ENCODE measurements around the gene HLA-DMA.
"Not testable (repeated sequence)": the region's sequence is repeated elsewhere in the genome, so short reads cannot be mapped to it uniquely, and the experiment has no call there.

HLA-DMA gene

DNA sequence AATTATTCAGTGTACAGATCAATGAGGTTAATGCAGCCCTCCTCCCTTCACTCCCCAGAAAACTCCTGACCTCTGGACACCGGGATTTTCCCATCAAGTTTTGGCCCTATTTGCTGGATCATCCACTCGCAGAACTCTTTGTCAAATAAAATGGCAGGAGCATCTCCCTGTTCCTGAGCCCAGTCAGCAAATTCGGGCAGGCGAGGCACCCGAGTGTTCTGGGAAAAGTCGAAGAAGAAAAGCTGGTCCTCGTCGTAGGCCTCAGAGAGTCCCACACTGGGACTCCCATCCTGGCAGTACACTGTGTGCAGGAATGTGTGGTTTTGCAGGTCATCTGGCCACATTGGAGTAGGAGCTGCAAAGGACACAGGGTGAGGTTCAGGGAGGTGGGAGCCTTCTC, 2.4 kb downstream of the HLA-DMA start:
- no peak for FAIRE-seq

DNA sequence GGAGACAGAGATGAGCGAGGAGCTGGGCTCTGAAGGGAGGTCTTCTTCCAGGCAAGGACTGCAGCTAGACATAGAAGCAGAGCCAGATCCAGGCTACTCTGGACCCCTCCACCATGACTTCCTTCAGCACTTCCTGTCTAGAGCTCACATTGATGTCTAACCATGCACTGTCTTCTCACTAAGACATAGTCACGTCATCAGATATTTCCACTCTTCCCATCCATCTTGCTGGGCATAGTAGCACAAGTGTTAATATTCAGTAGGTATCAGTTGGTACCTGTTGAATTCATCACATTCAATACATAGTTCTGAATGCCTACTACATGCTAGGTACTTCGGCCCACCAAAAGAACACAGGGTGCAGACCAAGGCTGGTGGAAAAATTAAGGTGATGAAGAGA, 2.9 kb downstream of the HLA-DMA start:
- FAIRE-seq: no peak

DNA sequence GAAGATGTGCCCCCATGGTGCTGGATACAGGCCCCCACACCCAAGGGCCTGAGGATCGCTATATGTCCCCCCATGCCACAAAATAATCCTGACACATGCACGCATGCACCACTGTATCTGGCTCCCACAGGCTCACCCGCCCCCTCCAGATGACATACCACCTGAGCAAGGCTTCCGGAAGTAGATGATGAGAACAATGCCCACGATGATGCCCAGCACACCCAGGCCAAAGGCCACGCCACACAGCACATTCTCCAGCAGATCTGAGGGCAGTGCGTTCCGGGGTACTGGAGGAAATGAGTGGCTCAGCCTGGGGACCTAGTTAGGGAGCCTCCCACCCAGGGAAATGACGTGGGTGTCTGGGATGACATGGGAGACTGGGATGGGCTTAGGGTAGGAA, 3.8 kb downstream of the HLA-DMA start:
- no peak for FAIRE-seq

DNA sequence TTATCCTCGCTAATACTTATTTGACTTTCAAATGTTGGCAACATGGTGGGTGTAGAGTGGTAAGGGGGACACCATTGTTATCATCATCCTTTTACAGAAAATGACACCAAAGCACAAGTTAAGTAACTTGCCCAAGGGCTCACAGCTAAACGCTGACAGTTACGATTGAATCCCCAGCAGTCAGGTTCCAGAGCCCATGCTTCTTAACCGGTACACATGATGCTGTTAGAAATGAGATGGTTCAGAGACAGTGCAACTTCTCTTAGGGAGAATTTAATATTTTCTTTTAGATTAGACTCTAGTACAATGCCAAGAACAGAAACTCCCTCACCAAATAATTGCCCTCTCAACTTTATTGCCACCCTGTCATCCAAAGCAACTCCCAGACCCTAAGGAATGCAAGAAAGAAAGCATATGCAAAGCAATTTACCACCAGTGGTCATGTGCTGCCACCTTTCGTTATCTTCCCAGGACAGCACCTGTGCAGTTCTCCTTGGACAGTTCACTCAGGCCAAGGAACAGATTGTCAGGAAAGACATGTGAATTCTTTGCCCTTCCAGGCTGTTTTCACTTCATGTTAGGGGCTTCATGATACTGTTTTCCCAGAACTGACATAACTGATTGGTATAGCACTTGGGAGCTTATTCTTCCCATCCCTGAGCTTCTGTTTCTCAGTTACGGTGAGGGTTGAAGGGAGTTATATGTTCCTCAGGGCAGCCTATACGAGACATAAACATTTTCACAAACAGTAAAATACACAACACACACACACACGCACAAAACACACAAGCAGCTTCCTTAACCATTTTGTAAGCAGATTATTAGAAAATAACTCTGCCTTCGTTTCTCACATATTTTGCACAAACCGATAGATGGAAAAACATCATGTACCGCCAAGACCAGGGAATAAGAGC, 5.1 kb downstream of the HLA-DMA start:
- FAIRE-seq: no peak

DNA sequence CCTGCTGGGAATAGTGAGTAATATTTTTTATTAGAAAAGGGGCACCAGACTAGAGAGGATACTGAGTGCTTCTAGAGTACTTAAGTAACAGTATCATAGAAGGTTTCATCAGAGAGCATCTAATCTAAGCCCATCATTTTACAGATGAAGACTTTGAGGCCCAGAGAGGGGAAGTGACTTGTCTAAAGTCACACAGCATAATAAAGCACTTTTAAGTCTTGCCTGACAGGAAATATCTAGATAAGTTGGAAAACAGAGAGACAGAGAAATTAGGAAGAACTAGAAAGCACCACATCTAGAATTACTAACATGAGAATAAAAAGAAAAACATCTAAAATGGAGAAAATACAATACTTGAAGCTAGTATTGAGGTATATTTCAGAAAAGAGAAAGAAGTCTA, 6.0 kb downstream of the HLA-DMA start:
- FAIRE-seq: no peak

DNA sequence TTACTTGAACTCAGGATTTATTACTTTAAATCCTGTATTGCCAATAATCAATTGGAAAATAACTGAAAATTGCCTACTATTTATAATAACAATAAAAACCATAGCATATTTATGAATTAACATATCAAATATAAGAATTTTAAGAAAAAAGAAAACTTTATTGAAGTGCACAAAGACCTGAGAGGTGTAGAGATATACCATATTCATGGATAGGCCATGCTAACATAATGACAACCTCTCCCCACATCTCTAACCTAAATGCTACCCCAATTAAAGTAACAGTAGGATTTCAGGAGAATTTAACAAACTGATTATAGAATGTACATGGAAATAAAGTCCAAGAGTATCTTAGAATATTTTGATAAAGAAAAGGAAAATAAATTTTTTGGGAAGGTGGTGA, 6.9 kb downstream of the HLA-DMA start:
- no peak for FAIRE-seq

DNA sequence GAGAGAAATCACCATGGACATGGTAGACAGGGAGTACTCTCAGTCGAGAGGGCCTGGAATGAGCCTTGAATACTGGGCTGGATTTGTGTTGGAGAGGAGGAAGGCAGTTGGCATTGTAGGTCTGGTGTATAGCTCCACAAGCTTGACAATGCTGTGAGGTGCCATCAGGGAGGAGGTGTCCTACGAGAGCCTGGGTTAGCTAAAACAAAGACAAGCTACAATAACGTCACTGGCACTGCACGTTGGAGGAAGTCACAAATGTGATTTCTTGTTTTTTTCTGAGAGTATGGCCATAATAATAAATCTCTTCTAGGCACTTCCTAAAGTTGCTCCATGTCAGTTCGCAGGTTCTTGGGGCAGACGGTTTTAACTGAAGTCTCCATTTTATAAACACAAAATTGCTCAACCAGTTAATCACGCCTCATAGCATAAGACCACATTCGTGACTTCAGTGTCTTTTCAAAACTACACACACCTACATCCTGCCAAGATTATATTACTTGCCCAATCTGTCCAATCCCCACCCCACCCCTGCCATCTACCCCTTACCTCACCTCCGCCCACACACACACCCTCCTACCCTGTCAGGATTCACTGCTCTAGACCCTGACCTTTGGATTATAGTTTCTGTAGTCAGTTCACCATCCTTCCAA, 7.7 kb downstream of the HLA-DMA start:
- no peak for FAIRE-seq

DNA sequence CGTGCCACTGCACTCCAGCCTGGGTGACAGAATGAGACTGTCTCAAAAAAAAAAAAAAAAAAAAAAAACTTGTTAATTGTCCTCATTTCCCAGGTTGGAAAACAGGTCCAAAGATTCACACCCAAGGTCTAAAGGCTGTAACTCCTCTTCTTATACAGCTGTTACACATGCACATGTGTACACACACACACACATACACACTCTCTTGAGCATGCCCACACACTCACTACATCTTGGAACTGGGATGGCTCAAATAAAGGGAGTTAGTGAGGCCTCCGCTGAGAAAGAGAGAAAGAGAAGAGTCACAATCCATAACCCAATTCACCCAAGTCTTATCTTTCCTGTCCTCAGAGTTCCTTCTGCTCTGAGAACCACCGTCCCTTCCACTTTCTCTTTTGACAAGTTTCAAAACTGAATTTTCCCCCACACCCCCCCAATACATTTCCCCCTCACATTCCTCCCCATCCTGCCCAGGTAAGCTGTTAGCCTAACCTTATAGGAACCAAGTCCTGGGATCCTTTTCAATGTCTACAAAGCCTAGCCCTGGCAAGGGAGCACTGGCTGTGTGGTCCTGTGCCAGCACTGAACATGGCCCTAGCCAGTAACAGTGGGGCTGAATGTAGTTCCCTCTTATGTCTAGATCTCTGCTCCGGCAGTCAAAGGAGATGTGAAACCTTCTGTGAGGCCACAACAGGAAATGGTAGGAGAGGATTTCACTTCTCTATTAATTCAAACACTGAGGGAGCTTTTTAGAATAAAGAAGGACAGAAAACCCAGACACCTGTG, 8.8 kb downstream of the HLA-DMA start:
- no peak for FAIRE-seq

DNA sequence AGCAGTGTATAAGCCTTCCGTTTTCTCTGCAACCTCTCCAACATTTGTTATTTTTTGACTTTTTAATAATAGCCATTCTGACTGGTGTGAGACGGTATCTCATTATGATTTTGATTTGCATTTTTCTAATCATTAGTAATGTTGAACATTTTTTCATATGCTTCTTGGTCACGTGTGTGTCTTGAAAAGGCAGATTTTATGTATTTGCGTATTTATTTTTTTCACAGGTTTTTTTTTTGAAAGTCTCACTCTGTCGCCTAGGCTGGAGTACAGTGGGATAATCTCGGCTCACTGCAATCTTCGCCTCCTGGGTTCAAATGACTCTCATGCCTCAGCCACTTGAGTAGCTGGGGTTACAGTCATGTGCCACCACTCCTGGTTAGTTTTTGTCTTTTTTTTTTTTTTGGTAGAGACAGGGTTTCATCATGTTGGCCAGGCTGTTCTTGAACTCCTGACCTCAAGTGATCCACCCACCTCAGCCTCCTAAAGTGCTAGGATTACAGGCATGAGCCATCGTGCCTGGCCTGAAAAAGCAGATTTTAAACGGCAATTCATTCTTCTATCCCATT, 10.3 kb downstream of the HLA-DMA start:
- not testable (repeated sequence) for FAIRE-seq

DNA sequence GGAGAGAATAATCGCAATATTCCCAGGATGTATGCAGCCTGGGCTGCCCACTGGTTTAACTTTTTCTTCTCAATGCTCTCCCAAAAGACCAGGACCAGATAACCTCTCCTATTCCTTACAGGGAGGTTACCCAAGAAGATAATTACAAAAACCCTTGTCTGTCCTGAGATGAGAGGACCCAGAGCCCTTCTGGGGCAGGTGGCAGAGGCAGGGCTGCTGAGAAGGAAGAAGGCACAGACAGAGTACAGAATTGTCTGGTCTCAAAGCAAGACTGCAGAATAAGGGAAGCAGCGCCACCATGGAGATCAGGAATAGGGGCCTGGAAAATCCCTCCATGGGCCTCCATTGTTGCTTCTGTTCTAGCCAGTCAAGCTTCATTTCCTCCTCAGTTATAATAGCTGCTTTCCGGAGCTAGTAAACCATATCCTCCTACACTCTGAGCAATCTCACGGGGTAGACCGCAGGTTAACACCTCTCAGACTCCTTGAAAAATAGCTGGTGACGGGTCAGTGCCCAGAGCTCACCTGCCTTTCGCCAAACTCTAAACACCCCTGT, 11.6 kb downstream of the HLA-DMA start:
- no peak for FAIRE-seq

DNA sequence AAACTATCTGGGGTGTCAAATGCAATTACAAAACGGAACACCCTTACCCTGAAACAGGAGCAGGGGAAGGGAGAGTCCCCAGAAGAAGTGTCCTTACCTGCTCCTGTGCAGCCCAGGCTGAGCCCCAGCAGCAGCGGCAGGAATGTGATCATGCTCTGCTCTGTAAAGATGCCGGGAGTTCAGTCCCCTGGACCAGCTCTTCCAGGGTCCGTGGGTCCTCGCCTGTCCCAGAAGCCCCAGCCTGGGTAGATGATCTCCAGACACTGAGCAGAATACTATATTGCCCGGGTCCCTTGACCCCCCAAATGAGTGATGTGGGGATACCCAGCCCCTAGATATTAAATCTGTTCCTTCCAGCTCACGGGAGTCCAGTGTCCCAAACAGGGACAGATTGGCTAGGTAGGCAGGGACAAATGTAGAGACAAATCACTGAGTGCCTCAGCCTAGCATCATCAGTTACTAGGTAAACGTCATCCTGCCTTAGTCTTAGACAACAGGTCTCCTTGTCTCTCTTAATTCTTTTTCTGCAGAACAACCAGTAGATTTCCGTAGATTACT, 12.2 kb downstream of the HLA-DMA start, which contains the start of gene HLA-DMB:
HLA-DMB (minus strand) TSS at position 373 of the 558 bp plus-strand sequence; CDS start at position 152, 221 bp downstream.
- FAIRE-seq: no peak

DNA sequence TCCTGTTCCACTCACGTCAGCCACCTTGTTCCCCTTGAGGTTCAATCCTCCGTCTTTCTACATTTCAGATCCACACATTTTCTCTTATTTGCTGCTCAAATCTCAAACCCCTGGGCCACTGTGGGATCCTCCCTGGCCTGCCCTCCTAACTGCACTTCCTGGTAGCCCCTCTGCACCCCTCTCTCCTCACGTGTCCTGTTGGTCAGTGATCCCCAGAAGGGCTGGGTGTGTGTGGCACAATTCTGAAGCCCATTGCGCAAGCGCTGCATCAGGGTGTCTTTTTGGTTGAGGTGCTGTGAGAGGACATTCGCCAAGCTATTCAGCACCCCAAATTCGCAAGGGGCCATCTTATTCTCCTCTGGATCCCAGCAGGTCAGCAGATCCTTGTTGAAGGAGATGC, 14.4 kb downstream of the HLA-DMA start:
- FAIRE-seq: no peak

DNA sequence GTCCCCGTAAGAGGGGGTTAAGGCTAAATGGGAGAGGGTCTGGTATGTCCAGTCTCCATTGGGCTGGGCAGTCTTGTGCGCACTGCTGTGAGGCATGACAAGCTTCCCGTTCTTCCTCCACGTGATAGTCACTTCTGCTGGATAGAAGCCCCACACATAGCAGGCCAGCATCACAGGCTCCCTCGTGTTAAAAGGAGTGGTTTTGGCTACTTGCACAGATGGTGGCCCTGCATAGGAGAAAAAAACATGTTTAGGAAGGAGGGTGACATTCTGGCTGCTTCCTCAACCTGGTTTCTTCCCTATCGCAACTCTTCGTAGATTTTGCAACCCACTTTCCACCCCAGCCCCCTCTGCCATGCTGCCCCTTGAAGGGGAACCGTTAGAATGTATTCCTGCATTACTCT, 15.7 kb downstream of the HLA-DMA start:
- no peak for FAIRE-seq

DNA sequence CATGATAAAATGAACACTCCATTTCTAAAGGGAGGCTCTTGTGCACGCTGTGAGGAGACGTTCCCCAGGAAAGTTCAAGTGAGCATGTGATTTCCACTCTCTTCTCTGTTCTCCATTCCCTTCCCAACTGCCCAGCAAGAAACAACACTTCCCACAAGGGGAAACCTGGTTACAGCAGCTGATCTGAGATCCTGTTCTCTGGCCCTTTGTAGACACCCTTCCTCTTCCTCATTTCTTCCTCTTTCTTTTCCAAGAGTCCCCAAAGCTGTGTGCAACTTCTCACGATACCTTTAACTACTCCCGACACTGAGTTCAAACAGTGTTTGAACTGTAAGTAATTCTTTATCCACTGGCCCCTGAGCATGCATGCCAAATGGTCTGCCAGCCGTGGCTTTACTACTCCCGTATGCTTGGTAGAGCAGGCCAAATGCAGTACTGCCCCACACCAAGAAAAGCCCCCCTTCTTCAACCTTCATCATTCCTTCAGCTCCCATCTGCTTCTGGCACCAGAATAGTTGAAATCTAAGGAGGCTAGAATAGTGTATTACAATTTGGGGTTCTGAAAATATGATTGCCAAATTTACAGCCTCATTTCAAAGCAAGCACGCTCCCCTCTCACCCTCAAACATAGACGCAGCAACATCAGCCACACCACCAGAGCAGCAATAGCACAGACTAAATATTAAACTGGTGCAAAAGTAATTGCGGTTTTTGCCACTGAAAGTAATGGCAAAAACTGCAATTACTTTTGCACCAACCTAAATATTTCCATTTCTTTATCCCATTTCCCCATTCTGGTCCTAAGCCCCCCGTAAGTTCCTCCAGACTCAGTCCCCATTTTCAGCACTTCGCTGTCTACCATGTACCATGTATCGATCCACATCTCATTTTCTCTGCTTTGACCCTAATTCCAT, 16.4 kb downstream of the HLA-DMA start:
- FAIRE-seq: no peak

DNA sequence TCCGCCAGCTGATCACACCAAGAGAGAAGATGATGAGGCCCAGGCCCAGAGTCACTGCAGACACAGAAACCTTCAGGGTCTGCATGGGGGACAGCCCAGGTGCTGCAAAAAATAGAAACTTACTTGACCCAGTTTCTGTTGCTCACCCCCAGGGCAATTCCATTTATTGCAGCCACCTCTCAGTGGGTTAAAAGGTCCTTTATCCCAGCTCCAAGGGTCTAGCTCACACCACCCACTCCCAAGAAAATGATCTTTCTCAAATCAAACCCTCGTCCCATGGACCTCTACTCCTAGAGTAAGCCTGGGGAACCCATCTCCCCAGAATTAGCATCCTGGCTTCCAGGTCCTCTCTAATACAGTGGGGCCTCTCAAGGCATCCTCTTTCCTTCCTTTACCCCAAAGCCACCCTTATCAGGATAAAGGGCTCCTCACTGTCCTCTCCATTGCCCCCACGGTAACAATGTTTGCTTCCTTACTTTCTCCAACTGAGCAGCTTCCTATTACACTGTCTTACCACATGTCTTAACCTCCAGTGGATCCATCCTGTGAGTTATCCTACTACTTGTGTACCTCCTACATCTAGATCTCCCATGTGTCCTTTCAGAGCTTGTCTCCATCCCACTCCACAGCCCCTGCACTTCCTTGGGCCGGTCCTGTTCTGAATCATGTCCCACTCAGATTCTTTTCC, 17.2 kb downstream of the HLA-DMA start:
- no peak for FAIRE-seq

DNA sequence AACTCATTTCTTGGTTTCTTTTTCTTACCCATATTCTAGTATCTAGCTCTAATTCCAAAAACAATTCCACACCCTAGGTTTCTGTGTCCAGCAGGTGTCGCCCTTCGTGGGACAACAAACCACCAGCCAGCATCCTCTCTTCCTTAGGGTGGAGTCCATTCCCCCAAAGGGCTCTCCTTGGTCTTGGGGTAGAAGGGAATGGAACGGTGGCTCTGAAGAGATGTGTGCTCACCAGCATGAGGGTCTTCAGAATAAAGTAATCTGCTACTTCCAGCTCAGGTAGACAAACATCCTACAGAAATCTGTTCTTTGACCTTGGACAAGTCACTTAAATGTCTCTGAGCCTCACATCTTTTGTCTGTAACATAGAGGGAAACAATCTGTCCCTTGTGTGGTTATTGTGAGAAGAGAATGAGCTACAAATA, 19.2 kb downstream of the HLA-DMA start:
- FAIRE-seq: peak; percentile 48

DNA sequence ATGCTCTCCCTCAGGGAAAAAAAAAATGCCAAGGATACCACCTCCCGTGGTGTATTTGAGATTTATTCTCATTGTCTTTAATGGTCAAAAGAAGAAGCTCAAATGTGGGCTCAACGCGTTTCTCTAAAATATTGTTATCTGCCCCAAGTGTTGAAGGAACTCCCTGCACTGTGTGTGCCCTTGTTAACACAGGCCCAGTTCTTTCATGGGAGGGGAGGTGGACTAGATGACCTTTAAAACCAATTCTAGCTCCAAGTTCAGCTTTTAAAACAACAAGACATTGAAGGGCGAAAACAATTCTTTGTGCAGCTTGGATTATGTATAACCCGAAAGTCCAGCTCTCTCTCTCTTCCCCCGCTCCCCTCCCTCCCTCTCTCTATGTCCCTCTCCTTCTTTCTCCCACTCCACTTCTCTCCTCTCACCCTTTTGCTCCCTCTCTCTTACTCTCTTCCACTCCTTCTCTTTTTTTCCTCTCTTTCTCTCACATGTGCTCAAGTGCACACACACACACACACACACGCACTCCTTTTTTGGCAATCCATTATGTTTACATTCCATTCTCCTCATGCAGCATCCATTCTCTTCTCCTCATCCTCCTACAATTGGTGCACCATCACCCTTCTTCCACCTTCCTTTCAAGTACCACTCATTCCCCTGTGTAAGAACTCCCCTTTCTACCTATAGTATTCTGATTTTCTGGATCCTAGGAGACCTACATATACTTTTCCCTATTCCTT, 20.6 kb downstream of the HLA-DMA start:
- no peak for FAIRE-seq

DNA sequence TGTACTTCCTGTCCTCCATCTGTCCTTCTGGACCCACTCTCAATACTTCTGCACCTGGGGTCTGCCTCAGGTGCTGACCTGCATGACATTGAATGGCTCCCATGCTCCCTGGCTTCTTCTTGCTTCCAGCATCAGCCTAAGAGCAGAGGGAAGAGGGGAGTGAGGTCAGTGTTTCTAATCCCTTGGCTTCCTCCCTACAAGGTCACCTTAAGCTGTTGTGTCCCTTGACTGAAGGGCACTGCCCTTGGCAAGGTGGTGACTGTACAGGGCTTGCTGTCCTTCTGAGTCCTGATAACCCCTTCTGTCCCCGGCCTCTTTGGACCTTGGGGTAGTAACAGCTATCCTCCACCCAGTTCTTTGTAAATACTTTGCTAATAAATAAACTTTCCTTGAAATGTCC, 21.7 kb downstream of the HLA-DMA start:
- FAIRE-seq: no peak

DNA sequence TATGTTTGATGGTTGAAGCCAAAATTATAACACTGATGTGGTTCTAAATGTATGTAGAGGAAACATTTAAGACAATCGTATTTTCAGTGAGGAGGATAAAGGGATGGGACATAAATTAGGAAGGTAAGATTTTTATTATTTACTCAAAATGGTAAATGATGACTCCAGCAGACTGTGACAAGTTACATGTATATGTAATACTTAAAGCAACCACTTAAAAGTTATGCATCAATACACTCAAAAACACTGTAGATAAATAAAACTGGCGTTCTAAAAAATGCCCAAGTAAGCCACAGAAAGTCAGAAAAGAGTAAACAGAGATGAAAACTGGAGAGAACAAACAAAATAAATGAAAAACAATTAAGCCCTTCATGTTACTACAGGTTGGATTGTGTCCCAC, 30.8 kb downstream of the HLA-DMA start:
- no peak for FAIRE-seq

DNA sequence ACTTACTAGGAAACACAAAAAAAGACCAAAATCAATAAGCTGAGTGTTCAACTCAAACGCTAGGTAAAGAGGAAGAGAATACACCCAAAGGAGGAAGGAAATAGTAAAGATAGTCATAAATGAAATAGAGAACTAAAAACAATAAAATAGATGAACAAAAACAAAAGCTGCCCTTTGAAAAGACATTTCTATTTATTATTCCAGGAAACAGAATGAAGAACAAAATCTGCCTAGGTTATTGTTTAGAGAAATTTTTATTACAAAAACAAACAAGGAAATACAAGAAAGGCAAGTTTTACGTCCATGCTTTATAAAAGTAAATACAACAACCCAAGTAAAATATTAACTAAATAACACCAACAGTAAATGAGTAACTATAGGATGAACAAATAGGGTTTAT, 32.2 kb downstream of the HLA-DMA start:
- FAIRE-seq: peak; percentile 29

Measured in TTC549 (cell line).